CMK (cell line): ENCODE results near the gene CDK2AP2.
"Not testable (repeated sequence)": the region's sequence is repeated elsewhere in the genome, so short reads cannot be mapped to it uniquely, and the experiment has no call there.

Source experiments
- DNase-seq: peaks from one replicate; pipeline ENCODE4 v3.0.0-alpha.2; 2010; ENCODE audit warnings: low read depth

The CDK2AP2 gene

GRCh38 chr11:67466367-67466766 lies 41.6 kb downstream of the CDK2AP2 start:
- no peak for DNase-seq

GRCh38 chr11:67465530-67465929 lies 42.4 kb downstream of the CDK2AP2 start:
- not testable (repeated sequence) for DNase-seq

GRCh38 chr11:67465189-67465510 lies 42.8 kb downstream of the CDK2AP2 start:
- no peak for DNase-seq

- peak; percentile 91 for DNase-seq
Observed at GRCh38 chr11:67464411-67465188, 43.4 kb downstream of the CDK2AP2 start.

- no peak for DNase-seq
Observed at GRCh38 chr11:67463680-67464410, 44.1 kb downstream of the CDK2AP2 start.

GRCh38 chr11:67463186-67463585 lies 44.8 kb downstream of the CDK2AP2 start:
- no peak for DNase-seq

GRCh38 chr11:67458266-67458665 lies 49.7 kb downstream of the CDK2AP2 start:
- no peak for DNase-seq

- DNase-seq = no peak
Observed at GRCh38 chr11:67457453-67457852, 50.5 kb downstream of the CDK2AP2 start.
